Fibroblast of skin of scalp (primary cell): Measurements from ENCODE around the gene LNX1.

Experiments used
- DNase-seq: peaks from one replicate; pipeline ENCODE4 v3.0.0-alpha.2; 2013

Gene LNX1

DNA sequence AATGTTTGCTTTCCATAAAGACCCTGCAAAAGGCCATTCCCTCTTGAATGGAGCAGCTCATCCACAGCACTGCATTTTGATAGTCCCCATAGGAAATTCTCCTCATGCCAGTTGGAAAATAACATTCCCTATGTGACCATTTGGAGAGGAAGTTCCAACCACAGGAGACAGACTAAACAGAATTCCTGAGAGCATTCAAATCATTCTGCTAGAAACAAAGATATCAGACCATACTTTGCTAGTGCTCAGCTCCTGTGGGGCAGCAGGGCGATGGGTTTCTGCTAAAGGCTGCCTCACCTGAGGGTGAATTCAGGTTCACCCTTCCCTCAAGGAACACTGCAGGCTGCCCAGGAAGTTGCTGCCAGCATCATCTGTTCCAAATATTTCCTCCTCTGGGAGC, 58.8 kb downstream of the LNX1 start:
- DNase-seq: peak; percentile 83

DNA sequence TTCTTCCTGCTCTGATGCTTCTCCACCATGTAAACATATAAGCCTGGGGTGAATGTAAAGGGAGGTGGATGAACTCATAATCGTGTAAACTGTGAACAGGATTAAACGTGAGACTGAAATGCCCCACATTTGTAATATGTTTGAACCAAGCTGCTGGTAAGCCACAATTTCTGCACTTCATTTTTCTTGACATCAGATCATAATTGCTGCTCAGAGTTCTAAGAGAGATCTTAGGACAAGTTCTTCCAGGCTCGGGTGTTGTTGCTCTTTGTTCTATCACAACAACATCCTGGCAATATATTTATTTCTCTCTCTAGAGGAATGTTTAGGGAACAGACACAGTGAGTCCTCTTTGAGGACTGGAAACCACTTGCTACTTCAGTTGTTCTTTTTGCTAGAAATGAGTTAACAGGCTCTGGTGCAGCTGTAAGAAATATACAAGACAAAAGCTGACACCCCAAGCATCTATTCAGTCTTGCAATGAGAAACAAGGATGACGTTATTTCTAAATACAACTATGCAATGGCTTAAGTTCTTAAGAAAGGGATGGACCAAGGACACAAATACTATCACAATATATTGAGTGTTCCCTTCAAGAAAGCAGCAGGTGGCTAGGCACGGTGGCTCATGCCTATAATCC, 59.6 kb downstream of the LNX1 start:
- peak; percentile 48 for DNase-seq

DNA sequence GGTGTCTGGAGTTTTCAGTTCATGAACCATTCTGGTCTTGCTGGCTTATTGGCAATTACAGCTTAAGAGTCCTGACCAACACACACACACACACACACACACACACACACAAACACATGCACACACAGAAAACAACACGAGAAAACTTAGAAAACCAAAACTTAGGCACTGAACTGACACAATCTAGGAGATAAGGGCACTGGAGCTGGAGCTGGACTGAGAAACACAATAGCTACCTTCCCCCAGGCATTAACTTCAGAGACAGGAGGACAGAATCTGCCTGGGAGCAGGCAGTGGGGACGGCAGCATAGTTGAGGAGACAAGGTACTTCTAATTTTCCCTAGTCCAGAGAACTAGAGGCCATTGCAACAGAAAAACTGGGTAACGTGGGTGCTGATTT, 62.3 kb downstream of the LNX1 start:
- no peak for DNase-seq

DNA sequence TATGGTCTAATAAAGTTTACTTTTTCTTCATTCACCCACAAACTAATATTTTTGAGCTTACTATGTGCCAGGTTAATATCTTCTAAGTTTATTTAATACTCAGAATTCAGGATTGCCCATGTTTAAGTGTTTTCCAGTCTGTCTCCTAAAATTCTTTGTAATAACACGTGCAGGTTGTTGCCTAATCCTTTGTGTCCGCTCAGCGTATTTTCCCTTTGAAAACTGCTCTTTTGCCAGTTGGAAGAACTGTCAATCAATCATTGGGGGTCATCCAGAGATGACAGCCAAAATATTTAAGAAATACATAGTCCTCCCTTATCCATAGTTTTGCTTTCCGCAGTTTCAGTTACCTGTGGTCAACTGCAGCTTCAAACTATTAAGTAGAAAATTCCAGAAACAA, 63.4 kb downstream of the LNX1 start:
- no peak for DNase-seq

DNA sequence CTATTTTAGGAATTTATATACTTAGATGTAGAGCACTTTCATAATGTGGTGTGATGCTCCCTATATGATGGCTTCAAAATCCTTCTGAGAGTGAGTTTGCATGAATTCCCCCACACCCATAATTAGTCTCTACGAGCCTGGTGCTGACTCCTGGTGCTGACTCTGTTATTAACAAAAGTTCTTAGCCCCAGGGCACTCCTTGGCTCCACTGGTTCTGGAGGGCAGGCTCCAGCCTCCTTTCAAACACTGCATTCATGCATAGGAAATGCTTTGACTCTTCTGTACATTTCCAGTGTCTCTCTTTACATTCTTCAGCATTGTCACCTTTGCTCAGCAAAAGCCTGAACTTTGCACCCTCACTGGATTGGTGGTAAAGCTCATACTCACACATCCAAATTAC, 64.0 kb downstream of the LNX1 start:
- no peak for DNase-seq

DNA sequence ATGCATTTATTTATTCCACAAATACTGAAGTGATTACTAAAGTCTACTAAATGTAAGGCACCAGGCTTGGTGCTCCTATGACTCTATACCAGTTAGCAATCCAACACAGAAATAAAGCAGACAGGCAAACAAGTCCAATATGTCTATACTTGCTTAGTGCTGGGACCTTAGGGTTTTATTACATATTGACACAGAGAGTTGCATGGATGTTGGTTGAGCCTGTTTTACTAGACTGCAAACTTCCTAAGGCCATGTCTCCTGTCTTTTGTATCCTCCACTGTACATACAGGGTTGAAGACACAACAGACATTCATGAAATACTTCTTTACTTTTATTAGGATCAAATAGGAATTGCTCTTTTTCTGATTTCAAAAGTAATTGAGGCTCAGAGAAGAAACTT, 69.0 kb downstream of the LNX1 start:
- DNase-seq: no peak

DNA sequence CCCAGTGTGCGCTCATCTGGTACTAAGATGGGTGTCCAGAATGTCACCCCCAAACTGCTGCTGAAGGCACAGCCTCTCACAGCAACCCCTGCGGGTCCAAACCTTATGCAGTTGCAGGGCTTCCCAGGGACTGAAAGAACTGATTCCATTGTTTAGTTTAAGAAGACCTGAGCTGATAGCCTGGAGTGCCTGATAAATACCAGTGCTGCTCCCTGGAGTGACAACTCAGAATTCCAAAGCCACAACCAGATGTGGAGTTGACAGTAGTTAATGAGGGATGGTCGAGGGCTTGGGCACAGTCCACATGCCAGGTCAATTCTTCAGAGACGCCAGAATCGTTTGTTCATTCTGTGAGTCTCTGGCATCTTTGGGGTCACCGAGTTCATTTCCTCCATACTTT, 71.2 kb downstream of the LNX1 start:
- DNase-seq: peak; percentile 36

DNA sequence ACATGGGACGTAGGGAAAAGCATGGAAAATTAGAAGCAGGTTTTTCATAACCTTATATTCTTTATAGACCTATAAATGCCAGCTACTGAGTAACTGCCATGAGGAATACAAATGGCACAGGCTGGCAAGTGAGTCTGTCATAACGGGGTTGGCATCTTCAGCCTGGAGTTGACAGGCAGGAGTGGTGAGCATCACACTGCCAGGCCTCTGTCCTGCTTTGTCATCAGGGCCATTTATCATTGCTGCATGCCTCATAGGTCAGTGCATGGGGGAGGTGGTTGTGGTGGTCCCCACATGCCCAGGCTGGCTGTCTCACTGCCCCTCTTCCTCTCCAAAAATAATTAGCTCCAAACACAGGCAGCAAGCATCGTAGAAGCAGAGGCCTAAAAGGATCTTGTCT, 72.5 kb downstream of the LNX1 start:
- DNase-seq: no peak

DNA sequence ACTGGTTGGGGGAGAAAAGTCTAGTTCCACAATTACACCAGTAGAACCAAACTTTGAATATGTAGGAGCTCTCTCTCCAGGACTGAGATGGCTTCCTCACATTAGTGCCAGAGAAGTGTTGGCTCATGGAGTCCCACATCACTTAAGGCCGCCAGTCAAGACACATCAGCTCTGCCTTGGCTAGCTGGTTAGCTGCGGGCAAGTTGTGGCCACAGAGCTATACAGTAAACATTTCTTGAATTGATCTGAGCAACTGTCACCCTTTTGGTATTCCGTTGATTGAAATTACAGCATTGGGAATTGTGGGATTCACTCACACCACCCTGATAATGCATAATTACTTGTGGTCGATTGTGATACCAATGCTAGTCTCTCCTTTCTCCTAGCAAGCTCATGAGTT, 76.2 kb downstream of the LNX1 start:
- DNase-seq: peak; percentile 30

DNA sequence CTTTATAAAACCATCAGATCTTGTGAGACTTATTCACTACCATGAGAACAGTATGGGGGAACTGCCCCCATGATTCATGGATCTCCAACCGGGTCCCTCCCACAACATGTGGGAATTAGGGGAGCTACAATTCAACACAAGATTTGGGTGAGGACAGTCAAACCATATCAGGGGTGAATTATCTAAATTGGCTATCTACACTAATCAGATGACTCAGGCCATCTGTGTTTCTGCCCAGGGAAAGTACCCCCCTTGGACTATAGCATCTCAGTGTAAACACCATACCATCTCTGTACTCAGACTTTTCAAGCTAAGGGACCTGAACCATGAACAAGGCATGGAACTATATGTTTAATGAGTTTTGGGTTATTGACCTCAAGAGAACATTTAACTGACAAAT, 76.8 kb downstream of the LNX1 start:
- DNase-seq: no peak

DNA sequence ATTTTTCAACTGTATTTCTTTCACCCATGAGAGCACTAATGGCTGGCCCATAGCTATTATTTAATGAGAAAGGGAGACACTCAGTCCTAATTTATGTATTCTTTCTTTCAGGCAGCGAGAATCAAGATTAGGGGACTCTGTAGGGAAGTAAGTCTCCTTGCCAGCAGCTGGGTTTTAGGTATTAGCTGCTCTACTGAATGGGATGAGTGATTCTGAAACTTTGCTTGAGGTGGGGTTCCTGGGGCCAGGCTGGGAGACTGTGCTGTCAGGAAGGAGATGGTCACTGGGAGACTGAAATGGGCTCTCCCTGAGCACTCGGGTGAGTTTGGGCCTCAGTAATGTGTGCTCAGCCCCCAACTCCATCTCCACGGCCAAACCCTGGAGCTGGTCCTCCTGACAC, 78.7 kb downstream of the LNX1 start:
- no peak for DNase-seq

DNA sequence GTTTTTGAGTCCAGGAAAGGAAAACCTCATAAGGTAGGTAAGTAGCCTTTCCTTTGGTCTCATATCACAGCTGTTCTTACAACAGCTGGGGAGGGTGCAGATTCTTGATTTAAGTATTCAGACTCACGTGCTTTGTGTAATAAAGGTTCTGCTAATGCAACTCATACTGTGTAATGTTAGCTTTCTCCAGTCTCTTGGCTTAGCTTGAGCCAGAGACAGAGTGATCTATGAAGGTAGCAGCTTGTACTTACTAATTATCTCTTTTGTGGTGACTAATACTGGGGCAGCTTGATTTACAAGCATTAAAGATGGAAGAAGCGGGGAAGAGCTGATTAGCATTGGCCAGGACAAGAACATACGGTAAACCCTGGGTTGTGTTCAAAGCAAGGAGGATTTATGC, 80.3 kb downstream of the LNX1 start:
- no peak for DNase-seq

DNA sequence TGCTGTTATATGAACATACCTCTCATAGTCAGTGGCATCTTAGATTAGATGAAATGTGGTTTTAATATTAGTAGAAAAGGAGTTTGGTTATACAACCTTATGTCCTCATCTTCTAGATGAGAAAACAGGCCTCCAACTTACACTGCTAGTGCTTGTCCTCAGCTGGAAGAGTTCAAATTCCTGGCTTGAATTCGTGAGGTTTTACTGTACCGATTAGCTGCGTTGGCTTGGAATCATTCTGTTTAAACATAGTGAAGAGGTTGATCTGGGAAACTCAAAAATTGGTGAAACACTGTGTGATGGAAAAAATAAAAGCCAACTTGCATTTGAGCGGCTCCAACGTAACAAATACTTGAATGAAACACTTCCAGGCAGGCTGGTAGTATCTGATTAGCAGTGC, 81.0 kb downstream of the LNX1 start:
- DNase-seq: no peak

DNA sequence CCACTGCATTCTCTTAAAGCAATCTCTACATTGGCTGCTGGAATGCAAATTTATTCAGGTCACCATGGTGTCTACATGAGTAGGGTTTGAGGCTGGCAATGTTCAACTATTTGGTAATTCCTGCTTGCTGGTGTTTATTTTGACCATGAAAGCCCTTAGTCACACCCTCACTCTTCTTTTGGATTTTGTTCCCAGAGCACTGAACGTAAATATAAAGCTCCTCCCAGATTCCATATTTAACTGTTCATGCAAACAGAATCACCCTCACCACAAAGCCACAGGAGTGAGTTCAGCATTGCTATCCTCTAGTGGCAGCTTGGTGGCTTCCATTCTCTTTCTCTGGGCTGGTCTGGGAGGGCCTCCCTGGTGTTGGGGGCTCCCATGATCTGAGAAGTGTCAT, 82.8 kb downstream of the LNX1 start:
- peak; percentile 88 for DNase-seq

DNA sequence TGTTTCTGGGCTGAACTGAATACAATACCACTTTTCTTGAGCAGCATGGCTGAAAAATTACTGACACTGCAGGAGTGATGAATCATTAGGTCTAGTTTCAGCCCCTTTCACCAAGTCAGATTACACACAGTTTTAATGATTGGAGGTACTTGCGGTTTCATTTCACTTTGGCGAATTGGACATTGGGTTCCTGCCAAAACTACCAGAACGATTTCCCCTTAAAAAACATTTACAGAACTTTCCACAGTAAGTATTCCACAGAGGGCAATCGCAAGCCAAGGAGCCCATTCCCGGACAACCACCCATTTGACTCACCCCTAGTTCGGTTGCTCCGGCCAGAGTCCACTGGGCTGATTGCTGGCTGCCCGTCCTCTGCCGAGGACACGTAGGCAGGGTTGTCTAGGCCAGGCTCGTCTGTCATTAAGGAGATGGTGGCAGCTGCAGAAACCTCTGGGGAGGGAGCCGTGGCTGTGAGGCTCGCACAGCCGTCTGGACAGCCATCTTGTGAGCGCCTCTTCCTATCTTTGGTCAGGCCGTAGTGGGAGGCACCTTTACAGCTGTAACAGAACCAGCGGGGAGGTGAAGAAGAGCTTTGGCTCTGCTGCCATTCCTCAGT, 83.5 kb downstream of the LNX1 start:
- DNase-seq: peak; percentile 77

DNA sequence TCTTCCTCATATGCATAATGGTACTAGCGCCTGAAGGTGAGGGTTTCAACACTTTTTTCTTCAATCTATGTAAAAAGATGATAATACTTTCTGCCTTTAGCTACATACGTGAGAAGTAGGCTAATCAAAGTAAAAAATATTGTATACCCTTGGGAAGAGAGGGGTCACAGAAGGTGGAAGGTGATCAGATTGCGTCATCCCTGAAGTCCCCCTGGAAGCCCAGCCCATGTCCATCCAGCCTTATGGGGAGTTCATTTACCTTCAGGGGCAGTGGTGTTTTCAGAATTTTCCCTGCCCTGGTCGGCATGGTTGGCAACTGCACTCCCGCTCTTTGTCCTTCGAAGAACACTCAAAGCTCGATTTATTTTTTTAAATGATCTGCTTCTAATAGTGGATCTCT, 84.2 kb downstream of the LNX1 start:
- DNase-seq: no peak

DNA sequence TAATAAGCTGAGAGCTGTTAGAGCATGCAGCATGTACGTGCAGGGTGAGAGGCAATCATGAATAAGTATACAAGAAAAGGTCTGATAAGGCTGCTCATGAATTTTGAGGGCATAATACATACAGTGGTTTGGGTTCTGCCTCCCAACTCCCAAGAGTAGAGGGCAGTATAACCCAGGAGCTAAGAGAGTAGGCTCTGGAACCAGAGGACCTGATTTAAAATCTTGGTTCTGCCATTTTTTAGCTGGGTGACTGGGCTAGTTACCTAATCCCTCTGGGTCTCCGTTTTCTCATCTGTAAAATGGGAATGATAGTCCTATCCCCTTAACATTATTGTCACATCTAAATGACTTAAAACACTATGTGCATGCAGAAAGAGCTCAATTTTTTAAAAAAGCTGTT, 85.3 kb downstream of the LNX1 start:
- DNase-seq: no peak

DNA sequence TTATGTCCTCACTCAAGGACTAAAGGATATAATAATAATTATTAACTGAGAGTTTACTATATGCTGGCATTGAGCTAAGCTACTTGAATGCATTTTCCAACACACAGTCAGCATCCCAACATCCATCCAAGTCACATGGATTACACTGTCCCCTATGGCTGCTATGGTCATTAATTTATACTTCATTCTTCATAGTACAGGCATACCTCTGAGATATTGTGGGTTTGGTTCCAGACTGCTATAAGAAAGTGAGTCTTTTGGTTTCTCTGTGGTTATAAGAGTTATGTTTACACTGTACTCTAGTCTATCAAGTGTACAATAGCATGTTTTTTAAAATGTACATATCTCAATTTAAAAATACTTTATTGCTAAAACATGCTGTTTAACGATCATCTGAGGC, 89.2 kb downstream of the LNX1 start:
- DNase-seq: peak; percentile 33

DNA sequence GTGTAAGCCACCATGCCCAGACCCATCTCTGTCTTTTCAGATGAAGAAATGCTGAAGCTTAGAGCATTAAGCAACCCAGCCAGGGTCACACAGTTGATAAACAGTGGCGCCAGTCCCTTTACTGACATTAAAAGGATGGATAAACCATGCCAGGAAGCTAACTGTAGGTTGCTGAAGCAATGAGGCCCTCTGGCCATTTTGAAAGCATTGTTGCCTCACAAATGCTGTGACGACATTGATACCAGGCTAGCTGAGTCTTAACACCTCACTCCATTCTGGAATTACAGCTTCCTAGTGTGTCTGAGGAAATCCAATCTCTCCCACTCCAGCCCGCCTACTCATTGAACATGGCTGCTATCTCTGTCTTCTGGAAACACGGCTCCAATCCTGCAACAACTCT, 89.7 kb downstream of the LNX1 start:
- no peak for DNase-seq

DNA sequence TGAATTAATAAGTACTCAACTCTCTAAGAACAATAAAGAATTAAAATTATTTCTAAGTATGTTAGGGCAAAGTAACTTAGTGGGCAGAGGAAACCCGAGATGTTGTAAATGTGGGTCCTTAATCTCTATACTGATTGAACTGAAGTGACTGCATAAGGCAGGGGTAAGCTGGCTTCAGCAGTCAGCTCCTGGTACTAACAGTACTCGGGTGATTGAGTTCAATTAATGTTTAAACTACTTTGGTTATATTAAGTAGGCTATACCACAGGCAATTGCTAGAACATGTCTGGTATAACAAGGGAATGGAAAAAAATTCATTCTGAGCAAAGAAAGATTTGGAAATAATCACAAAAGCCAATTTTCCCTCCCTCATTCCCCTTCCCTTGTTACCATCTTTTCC, 90.7 kb downstream of the LNX1 start:
- no peak for DNase-seq

DNA sequence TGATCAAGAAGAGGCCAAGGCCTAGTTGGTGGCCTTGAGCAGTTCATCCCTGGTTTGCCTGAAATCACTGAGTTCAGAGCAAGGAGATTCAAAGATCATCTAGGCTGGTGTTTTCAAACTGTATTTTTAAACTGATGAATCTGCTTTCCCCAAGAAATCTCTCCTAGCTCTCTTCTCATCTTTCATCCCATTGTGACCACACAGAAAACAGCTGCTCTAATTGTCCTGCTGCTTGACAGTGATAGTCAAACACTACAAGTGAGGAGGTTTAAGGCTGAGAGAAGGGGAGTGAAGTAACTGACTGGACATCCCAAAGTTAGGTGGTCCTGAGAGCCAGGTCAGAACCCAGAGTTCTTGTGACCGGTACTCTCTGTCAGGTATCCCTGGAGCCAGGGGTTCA, 91.5 kb downstream of the LNX1 start:
- DNase-seq: no peak

DNA sequence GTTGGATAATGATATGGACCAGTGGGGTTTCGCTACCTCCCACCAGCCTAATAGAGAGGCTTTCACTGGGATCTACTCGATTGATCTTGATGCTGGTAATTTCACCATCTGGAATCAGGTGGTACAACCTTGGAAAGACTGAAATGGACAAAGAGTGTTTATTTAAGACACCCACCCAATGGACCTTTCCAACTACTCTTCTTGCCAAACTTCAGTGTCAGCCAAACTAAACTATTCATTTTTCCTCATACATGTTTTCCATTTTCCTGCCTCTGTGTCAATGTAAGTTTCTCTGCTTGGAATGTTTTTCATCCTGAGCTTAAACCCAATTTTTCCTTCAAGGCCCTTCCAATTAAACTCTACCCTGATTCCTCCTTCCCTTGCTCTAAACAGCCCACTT, 92.6 kb downstream of the LNX1 start:
- no peak for DNase-seq

DNA sequence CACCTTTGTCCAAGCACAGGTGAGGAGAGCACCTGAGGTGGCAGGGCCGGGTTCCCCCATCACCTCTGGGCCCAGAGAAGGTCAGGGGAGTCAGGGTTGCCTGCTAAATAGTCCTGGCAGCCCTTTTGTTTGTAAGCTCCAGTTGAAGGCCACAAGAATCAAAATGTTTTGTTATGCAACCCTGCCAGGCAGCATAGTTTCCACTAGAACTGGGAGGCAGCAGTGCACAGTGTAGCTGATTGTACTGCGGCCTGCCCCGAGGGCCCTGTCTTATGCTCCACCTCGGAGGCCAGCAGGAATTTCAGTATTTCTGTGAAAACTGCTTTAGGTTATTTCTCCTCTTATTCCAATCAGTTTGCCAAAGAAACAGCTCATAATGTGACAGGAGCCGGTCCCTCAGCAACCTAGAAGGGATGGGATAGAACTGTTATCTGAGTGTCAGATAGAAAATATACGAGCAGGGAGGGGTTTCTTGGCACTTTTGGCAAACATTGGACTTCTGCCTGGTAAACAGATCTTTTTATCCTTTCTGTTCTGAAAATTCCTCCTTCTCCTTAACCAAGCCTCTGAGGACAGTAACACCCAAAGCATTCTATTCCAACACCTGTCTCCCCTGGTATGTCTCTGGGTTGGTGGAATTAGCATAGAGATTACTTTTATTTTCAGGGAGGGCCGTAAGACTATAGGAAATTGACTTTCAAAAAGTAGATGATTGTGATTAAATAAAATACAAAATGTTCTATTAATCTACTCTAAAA, 93.6 kb downstream of the LNX1 start:
- peak; percentile 41 for DNase-seq

DNA sequence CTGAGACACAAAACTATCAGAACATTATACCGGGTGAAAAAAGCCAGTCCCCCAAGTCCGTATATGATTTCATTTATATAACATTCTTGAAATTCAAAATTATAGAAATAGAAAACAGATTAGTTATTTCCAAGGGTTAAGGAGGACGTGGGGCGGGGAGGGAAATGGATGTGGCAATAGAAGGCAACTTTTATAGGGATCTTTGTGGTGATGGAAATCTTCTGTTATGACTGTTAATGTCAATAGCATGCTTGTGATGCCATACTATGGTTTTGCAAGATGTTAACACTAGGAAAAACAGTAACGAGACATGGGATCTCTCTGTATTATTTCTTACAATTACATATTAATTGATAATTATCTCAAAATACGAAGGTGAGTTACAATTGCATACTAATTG, 96.4 kb downstream of the LNX1 start:
- DNase-seq: peak; percentile 51
